ENCODE measurements around the gene VPS26C. TPM values are rescaled to one million over a fixed set of nuclear protein-coding genes. Genes with fewer than 3 reads are reported as not detected.

VPS26C gene
- total and polyA plus RNA-seq, 9 of the 15 experiments (the other 6 are each of a cell fraction or from before 2014, with no cell fraction given) = 32.8 to 48.7 (median 42.1) TPM

DNA sequence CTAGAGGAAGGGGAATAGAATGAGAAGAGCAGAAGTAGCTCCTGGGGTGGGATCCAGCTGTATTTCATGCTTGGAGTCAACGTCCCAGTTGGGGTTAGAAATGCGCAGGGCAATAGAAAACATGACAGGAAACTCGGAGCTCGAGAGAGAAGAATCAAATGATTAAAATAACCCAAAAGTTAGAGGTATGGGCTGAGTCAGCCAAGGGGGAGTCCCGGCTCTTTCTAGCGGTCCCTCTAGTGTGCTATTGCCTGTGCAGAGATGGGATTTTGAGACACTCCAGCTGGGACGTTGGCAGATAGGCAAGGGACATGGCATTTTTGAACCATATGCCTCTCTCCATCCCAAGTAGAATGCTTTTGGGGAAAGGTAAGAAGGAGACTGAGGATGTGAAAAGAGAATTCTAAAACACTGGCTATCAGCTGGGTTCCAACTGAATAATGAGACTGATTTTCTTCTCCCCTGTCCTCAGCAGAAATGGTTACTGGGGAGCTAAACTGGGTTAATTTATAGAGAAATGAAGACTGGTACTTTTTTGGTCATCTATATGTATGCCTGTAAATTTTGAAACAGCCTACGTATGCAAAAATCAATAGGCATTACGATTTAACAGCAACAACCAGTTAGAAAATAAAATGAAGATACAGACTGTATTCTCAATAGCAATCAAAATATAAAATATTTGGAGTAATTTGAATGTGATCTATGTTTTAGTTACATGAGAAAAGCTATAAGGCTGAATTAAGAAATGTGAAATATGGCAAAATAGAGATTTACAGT, 7.0 kb upstream of the VPS26C start:
- no TSS peak for BruUV-seq (replicated peaks)
- intact Hi-C loops (cut with micrococcal nuclease) (no loop called here), in situ Hi-C loops (cut with MboI) (no loop called here)
- H3K9me3 ChIP-seq (replicated peaks; ENCODE audit: control insufficient read depth, insufficient read depth, low read depth, low read length) = peaks cover 1% of the 10 kb centered on the region; the same call in 1 of the 2 replicates
- ChIA-PET CTCF (ENCODE audit: low intra/inter-chr PET ratio) (no interaction called here), POLR2A (interaction anchor here (0.6 to 1.2 kb wide), 3 partner anchors 9 to 17 kb away, joined by 3 to 4 read pairs (median 3); no protein-coding TSS in a partner anchor)
- H4K20me1 ChIP-seq (replicated peaks; ENCODE audit: control insufficient read depth, insufficient read depth, low read length) = no peaks in the 10 kb centered on the region
- peaks cover 2% of the 10 kb centered on the region for H3K79me2 ChIP-seq (ENCODE audit: control insufficient read depth, insufficient read depth, low read length)
- H3K9me1 ChIP-seq (ENCODE audit: control insufficient read depth, insufficient read depth, low read length) = no peaks in the 10 kb centered on the region
- TF ChIP-seq ZKSCAN3 (CRISPR knock-in tag; IDR thresholded peaks at IDR 0.05) = no peak
- no peak for TF ChIP-seq ZNF717 (CRISPR knock-in tag; IDR thresholded peaks at IDR 0.05)
- no peak for TF ChIP-seq ZEB2 (IDR thresholded peaks at IDR 0.05)
- no peak for TF ChIP-seq FIP1L1 (IDR thresholded peaks at IDR 0.05; ENCODE audit: low read depth, low read length, poor library complexity, severe bottlenecking)
- no peak for TF ChIP-seq ZBTB33 (CRISPR knock-in tag; IDR thresholded peaks at IDR 0.05)
- no peak for TF ChIP-seq NR3C1 (CRISPR knock-in tag; IDR thresholded peaks at IDR 0.05)
- TF ChIP-seq NRF1 (conservative IDR thresholded peaks at IDR 0.05 in 1 of 2, IDR thresholded peaks at IDR 0.05 in 1 of 2) = peak; percentile 28 to 43; a peak in 1 of 4 replicates
- no peak overlapping the region for H3K4me3 ChIP-seq
- peaks cover 5 to 15% of the 10 kb centered on the region in 2 experiments; a peak in 4 of 5 replicates for H3K4me1 ChIP-seq (replicated peaks in 1 of 2; ENCODE audit: control insufficient read depth in 2 of 2, insufficient read depth in 2 of 2, low read length in 2 of 2)
- no peak overlapping the region for H3K27ac ChIP-seq (ENCODE audit: extremely low read depth, low read depth, low read length)
- peak; percentile 50 for ATAC-seq
- FAIRE-seq = peak; percentile 23
- DNase-seq (ENCODE audit: extremely low read depth in 1 of 4, low spot score in 3 of 4) = no peak
- WGBS (ENCODE audit: insufficient coverage, low coverage, missing lambda C conversion rate) = 44% methylated on average over 9 of the region's 9 CpGs
- peak overlapping the region; percentile 89 for H2AFZ ChIP-seq (ENCODE audit: low read depth, low read length)
- no peaks in the 10 kb centered on the region for H3K36me3 ChIP-seq (ENCODE audit: control insufficient read depth, insufficient read depth, low read length)
- peak overlapping the region; percentile 40; the same call in 1 of the 2 replicates for H3K4me2 ChIP-seq (ENCODE audit: insufficient read depth, low read length)
- no peaks in the 10 kb centered on the region for H3K27me3 ChIP-seq (ENCODE audit: control insufficient read depth in 2 of 2, insufficient read depth in 2 of 2, low read length in 2 of 2)
- peak overlapping the region in 1 of 2 experiments; percentile 29; a peak in 1 of 4 replicates for H3K9ac ChIP-seq (ENCODE audit: insufficient read depth in 1 of 2, low read depth in 2 of 2, low read length in 2 of 2)

Measured in K562 (cell line).